Measurements from ENCODE around the gene ADGRB2. TPM values are rescaled to one million over a fixed set of nuclear protein-coding genes. Genes with fewer than 3 reads are reported as not detected.

Gene ADGRB2
- total RNA-seq, 4 donors from 2014 or later, result 1.1 to 2.2 (median 1.7) TPM; not detected in 1

GRCh38 chr1:31679676-31680230 is 84.4 kb downstream of the ADGRB2 start:
- ATAC-seq, result no peak
- intact Hi-C loops (cut with DNase I; ENCODE audit: low total_unique reads) (no loop called here), in situ Hi-C loops (cut with MboI; ENCODE audit: low sequenced_read_pairs in 4 of 4) (no loop called here)
- TF ChIP-seq CTCF (IDR thresholded peaks at IDR 0.05 in 4 of 5, conservative IDR thresholded peaks at IDR 0.05 in 1 of 5) (no peak), POLR2A (IDR thresholded peaks at IDR 0.05) (no peak)
- no peaks in the 10 kb centered on the region for H3K27me3 ChIP-seq
- H3K4me1 ChIP-seq, result peaks cover 7 to 8% of the 10 kb centered on the region in 2 donors
- no peak for DNase-seq
- H3K9me3 ChIP-seq, result no peaks in the 10 kb centered on the region
- H3K27ac ChIP-seq, result no peak overlapping the region
- H3K36me3 ChIP-seq, result no peaks in the 10 kb centered on the region
- H3K4me3 ChIP-seq, result no peak overlapping the region

GRCh38 chr1:31679091-31679490 is 85.0 kb downstream of the ADGRB2 start:
- in situ Hi-C loops (cut with MboI; ENCODE audit: low sequenced_read_pairs in 4 of 4), result no loop called here
- Histone ChIP-seq H3K27me3 (no peaks in the 10 kb centered on the region), H3K27ac (no peak overlapping the region), H3K36me3 (no peaks in the 10 kb centered on the region), H3K4me3 (no peak overlapping the region), H3K9me3 (no peaks in the 10 kb centered on the region), H3K4me1 (peaks cover 7 to 11% of the 10 kb centered on the region in 2 donors)
- ATAC-seq, result no peak
- intact Hi-C loops (cut with DNase I; ENCODE audit: low total_unique reads), result no loop called here
- TF ChIP-seq POLR2A (IDR thresholded peaks at IDR 0.05) (no peak), CTCF (IDR thresholded peaks at IDR 0.05 in 4 of 5, conservative IDR thresholded peaks at IDR 0.05 in 1 of 5) (no peak)
- no peak for DNase-seq

GRCh38 chr1:31678681-31679080 is 85.5 kb downstream of the ADGRB2 start:
- TF ChIP-seq POLR2A (IDR thresholded peaks at IDR 0.05), result no peak
- in situ Hi-C loops (cut with MboI; ENCODE audit: low sequenced_read_pairs in 4 of 4) (no loop called here), intact Hi-C loops (cut with DNase I; ENCODE audit: low total_unique reads) (no loop called here)
- H3K4me3 ChIP-seq, result no peak overlapping the region
- no peaks in the 10 kb centered on the region for H3K36me3 ChIP-seq
- no peaks in the 10 kb centered on the region for H3K9me3 ChIP-seq
- no peak for DNase-seq
- peaks cover 7 to 15% of the 10 kb centered on the region in 2 donors for H3K4me1 ChIP-seq
- no peak overlapping the region for H3K27ac ChIP-seq
- no peak for ATAC-seq
- H3K27me3 ChIP-seq, result no peaks in the 10 kb centered on the region

GRCh38 chr1:31677949-31678348 is 86.2 kb downstream of the ADGRB2 start:
- no peak overlapping the region for H3K4me3 ChIP-seq
- DNase-seq (no peak), ATAC-seq (no peak)
- H3K4me1 ChIP-seq, result peaks cover 14 to 22% of the 10 kb centered on the region in 2 donors
- intact Hi-C loops (cut with DNase I; ENCODE audit: low total_unique reads), result no loop called here
- in situ Hi-C loops (cut with MboI; ENCODE audit: low sequenced_read_pairs in 4 of 4), result no loop called here
- TF ChIP-seq CTCF (IDR thresholded peaks at IDR 0.05 in 4 of 5, conservative IDR thresholded peaks at IDR 0.05 in 1 of 5), result no peak
- TF ChIP-seq POLR2A (IDR thresholded peaks at IDR 0.05), result no peak
- no peaks in the 10 kb centered on the region for H3K27me3 ChIP-seq
- no peak overlapping the region for H3K27ac ChIP-seq
- H3K9me3 ChIP-seq, result no peaks in the 10 kb centered on the region
- H3K36me3 ChIP-seq, result no peaks in the 10 kb centered on the region

GRCh38 chr1:31677401-31677800 is 86.7 kb downstream of the ADGRB2 start:
- Histone ChIP-seq H3K27me3 (no peaks in the 10 kb centered on the region), H3K4me1 (peaks cover 19 to 27% of the 10 kb centered on the region in 2 donors), H3K27ac (no peak overlapping the region), H3K36me3 (no peaks in the 10 kb centered on the region), H3K9me3 (no peaks in the 10 kb centered on the region), H3K4me3 (no peak overlapping the region)
- no peak for DNase-seq
- TF ChIP-seq POLR2A (IDR thresholded peaks at IDR 0.05) (no peak), CTCF (IDR thresholded peaks at IDR 0.05 in 4 of 5, conservative IDR thresholded peaks at IDR 0.05 in 1 of 5) (no peak)
- ATAC-seq, result no peak
- in situ Hi-C loops (cut with MboI; ENCODE audit: low sequenced_read_pairs in 4 of 4) (no loop called here), intact Hi-C loops (cut with DNase I; ENCODE audit: low total_unique reads) (no loop called here)

Small RNAs within 50 kb of the gene (microRNA-seq; reads per million reads assigned to microRNA genes)
- gene MIR4254 (ENCODE audit: borderline replicate concordance in 2 of 2), result 0 reads per million in 2 donors

Other genes with a start within 250 kb of the ADGRB2 start
- gene TINAGL1, start 187.8 kb downstream of the ADGRB2 start, total RNA-seq, result 100 to 1,000 TPM in 2 of 4 donors, 10 to 100 TPM in 2; 50.3 to 120 (median 105) TPM
- under 1 TPM in 1 of 4 donors, not detected in 3; 0.59 TPM for gene HCRTR1, start 146.7 kb downstream of the ADGRB2 start, total RNA-seq
- gene PEF1, start 119.5 kb downstream of the ADGRB2 start, total RNA-seq, result 10 to 100 TPM; 29.5 to 53.1 (median 42.7) TPM
- gene COL16A1, start 60.3 kb downstream of the ADGRB2 start, total RNA-seq, result 10 to 100 TPM in 1 of 4 donors, 1 to 10 TPM in 3; 4.3 to 11.4 (median 5.3) TPM
- gene SPOCD1, start 51.7 kb upstream of the ADGRB2 start, total RNA-seq, result not detected
- 100 to 1,000 TPM; 294 to 522 (median 353) TPM for gene PTP4A2, start 174.0 kb upstream of the ADGRB2 start, total RNA-seq
- gene KHDRBS1, start 249.5 kb upstream of the ADGRB2 start, total RNA-seq, result 10 to 100 TPM; 19.9 to 50.3 (median 34.6) TPM

Measured in gastrocnemius medialis (tissue), 4 donors.